GM18951 (cell line): ENCODE data around the gene ITGAL.

Experiments used
- POLR2A ChIP-seq: IDR thresholded peaks from 4 replicates; pipeline ENCODE4 v1.6.1; 2011; ENCODE audit warnings: mild to moderate bottlenecking; ENCODE audit not compliant: insufficient read length, insufficient read depth; ENCODE audit errors: extremely low read depth
- in situ Hi-C: fragments of 300-500 bp; cut with MboI; formaldehyde crosslinking; loops from one replicate; pipeline ENCODE4 v1.12.0; 2022; ENCODE audit warnings: low sequenced_read_pairs, mixed read lengths, inconsistent platforms; ENCODE audit not compliant: unreplicated experiment

The ITGAL gene

GRCh38 chr16:30558789-30559377, 86.3 kb downstream of the ITGAL start:
- TF ChIP-seq POLR2A = no peak
- in situ Hi-C loops = no loop called here

GRCh38 chr16:30559690-30560089, 87.1 kb downstream of the ITGAL start:
- no peak for TF ChIP-seq POLR2A
- in situ Hi-C loops = no loop called here

DNA sequence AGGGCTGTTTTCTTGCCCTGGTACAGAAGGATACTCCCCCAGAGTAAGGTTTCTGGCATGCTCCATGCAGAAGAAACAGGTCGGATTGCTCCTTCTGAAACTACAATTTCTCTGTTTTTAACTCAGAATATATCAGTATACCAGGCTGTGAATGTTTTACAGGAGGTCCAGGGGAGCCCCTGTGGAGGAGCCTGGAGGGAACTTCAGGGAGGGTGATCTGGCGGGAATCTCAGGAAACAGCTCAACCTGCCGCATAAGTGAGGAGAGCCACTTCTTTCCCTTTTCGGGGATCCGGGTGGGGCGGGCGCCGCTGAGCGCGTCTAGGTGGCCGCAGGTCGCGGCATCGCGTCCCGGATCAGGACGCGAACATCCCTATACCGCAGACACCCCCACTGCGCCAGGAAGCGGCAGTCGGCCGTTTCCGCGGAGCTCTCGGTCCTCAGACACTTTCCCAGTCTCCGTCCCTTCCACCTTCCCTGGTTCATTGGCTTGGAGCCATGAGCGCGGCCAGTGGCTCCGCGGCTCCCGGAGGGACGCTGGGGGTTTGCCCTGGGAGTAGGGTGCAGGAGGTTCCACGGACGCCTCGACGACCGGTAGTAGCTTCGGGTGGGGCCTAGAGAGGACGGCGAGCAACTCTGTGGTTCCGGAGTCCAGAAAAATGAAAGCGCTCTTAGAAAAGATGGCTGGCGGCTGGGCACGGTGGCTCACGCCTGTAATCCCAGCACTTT, 88.7 kb downstream of the ITGAL start:
- in situ Hi-C loops = no loop called here
- TF ChIP-seq POLR2A = no peak

GRCh38 chr16:30562021-30562420, 89.5 kb downstream of the ITGAL start:
- in situ Hi-C loops = no loop called here
- TF ChIP-seq POLR2A = no peak

DNA sequence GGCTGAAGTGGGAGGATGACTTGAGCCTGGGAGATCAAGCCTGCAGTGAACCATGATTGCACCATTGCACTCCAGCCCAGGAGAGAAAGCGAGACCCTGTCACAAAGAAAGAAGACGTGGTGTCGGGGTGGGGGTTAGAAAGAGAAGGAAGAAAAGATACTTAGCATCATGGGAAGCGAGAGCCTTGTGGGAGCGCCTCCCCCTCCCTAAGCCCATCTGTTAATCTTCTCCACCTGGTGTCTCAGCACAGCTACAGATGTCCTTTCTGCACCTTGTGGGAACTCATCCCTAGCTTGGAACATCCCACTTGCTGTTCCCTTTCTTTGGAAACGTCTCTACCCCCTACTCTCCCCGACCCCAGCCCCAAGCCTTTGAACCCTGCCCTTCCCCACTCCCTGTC, 93.0 kb downstream of the ITGAL start:
- in situ Hi-C loops = no loop called here
- no peak for TF ChIP-seq POLR2A

DNA sequence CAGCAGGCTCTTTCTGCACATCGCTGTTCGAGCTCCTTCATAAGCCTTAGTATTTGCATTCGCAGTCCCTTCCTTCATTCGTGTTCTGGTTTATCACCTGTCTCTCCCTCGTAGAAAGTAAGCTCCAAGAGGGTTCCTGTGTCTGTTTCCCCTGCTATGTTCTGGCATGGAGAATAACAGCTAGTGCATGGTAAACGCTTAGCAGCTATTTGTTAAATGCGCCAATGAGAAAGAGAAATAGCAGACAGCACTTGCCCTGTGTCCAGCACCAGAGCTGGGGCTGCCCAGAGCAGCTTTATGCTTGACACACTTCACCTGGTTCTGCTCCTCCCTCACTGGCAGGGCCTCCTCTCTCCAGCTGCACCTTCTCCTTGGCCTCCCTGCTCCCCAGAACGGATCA, 93.4 kb downstream of the ITGAL start:
- no peak for TF ChIP-seq POLR2A
- in situ Hi-C loops = no loop called here

DNA sequence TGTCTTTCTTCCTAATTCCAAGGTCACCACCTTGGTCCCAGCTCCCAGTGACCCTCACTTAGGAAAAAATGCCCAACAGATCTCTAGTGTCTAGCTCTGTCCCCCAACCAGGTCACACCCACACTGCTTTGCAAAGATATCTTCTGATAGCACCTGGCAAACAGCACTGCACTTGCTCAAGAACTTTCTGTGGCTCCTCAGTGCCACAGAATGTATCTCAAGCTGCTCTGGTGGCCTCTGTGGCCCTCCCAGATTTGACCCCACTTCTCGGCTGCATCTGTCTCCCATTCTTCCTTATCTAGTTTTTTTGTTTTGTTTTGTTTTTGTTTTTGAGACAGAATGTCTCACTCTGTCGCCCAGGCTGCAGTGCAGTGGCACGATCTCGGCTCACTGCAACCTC, 94.0 kb downstream of the ITGAL start:
- in situ Hi-C loops = no loop called here
- no peak for TF ChIP-seq POLR2A

GRCh38 chr16:30567160-30567990, 94.8 kb downstream of the ITGAL start:
- in situ Hi-C loops = no loop called here
- TF ChIP-seq POLR2A = no peak

DNA sequence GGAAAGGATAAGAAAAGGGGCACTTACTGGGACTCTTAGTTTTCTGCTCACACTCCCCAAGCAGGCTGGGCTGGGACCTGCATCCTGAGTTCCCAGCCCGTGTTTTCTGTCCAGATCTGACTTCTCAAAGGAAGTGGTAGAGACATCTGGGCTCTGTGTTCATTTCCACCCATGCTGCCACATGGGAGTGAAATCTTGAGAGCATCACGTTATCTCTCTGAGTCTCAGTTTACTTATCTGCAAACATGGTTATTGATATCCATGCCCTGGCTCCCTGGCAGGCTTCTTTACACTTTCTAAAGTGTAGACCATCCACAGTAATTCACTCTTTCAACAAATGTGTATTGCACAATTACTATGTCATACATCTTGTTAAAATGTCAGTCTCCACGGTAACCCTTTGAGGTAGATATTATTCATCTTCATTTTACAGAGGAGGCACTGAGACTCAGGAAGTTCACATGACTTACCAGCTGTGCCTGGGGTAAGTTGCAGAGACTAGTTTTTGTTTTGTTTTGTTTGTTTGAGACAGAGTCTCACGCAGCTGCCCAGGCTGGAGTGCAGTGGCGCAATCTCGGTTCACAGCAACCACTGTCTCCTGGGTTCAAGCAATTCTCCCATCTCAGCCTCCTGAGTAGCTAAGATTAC, 95.6 kb downstream of the ITGAL start:
- in situ Hi-C loops = no loop called here
- no peak for TF ChIP-seq POLR2A

DNA sequence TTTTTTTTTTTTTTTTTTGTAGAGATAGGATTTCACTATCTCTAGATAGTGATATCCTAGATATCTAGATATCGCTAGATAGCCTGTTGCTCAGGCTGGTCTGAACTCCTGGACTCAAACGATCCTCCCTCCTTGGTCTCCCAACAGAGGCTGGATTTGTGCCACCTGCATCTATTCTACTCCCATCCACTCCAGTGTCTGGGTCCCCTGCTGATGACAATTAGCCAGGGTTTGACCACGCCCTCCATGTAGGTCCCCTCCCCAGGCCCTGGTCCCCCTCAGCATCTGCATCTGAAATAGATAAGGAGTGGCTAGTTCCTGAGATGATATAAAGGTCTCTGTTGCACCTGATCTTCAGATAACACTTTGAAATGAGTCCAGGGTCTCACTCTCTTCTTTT, 96.7 kb downstream of the ITGAL start:
- in situ Hi-C loops = no loop called here
- TF ChIP-seq POLR2A = no peak

- in situ Hi-C loops = no loop called here
- no peak for TF ChIP-seq POLR2A
Measured at GRCh38 chr16:30569746-30570635, 97.4 kb downstream of the ITGAL start.

- TF ChIP-seq POLR2A = no peak
- in situ Hi-C loops = no loop called here
Measured at GRCh38 chr16:30570636-30571444, 98.3 kb downstream of the ITGAL start.
